Smooth muscle cell of trachea (primary cell): Measurements from ENCODE around the gene CTAGE6. TPM values are rescaled to one million over a fixed set of nuclear protein-coding genes. Genes with fewer than 3 reads are reported as not detected.

Source experiments
- total RNA-seq: library from RNA; depleted of rRNA; stranded (reverse); fragments of >200 nt; gene quantifications from 2 replicates; pipeline ENCODE4 v1.2.1, GENCODE V29; 2014

CTAGE6 gene, protein sequence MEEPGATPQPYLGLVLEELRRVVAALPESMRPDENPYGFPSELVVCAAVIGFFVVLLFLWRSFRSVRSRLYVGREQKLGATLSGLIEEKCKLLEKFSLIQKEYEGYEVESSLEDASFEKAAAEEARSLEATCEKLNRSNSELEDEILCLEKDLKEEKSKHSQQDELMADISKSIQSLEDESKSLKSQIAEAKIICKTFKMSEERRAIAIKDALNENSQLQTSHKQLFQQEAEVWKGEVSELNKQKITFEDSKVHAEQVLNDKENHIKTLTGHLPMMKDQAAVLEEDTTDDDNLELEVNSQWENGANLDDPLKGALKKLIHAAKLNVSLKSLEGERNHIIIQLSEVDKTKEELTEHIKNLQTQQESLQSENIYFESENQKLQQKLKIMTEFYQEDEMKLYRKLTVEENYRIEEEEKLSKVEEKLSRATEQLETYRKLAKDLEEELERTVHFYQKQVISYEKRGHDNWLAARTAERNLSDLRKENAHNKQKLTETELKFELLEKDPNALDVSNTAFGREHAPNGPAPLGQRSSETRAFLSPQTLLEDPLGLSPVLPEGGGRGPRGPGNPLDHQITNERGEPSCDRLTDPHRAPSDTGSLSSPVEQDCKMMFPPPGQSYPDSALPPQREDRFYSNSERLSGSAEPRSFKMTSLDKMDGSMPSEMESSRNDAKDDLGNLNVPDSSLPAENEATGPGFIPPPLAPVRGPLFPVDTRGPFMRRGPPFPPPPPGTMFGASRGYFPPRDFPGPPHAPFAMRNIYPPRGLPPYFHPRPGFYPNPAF
- 0.58 and 0.66 TPM in 2 replicates for total RNA-seq

GRCh38 chr7:143757596-143757995 is at the start of gene CTAGE6:
CTAGE6 (minus strand) TSS chr7:143757696; CDS start chr7:143757658, 38 bp downstream.

Other genes starting within 250 kb of the CTAGE6 start
- not detected in 2 replicates for gene CTAGE15, start 185.9 kb downstream of the CTAGE6 start, total RNA-seq
- 2.6 and 5.2 TPM in 2 replicates for gene TCAF2, start 136.7 kb downstream of the CTAGE6 start, total RNA-seq
- 76.6 and 100 TPM in 2 replicates for gene TCAF1, start 144.5 kb upstream of the CTAGE6 start, total RNA-seq
- gene OR2F2, start 177.5 kb upstream of the CTAGE6 start, total RNA-seq, result not detected in 2 replicates
- under 0.01 TPM in 1 of 2 replicates, not detected in the other for gene OR2F1, start 197.1 kb upstream of the CTAGE6 start, total RNA-seq
- gene OR6B1, start 242.6 kb upstream of the CTAGE6 start, total RNA-seq, result not detected in 2 replicates